ENCODE measurements around the gene ISOC2. TPM values are rescaled to one million over a fixed set of nuclear protein-coding genes. Genes with fewer than 3 reads are reported as not detected.

ISOC2 gene
- total RNA-seq, 1 donor from 2014 or later: 58.8 TPM

- Mint-ChIP-seq H3K4me1 (ENCODE audit: low read depth, unreplicated experiment) (peaks cover 24% of the 10 kb centered on the region), H3K27ac (ENCODE audit: unreplicated experiment) (no peak overlapping the region), H3K4me3 (ENCODE audit: unreplicated experiment) (no peak overlapping the region), H3K27me3 (ENCODE audit: low read depth, unreplicated experiment) (no peaks in the 10 kb centered on the region), H3K36me3 (ENCODE audit: low read depth, unreplicated experiment) (peaks cover 5% of the 10 kb centered on the region), H3K9me3 (ENCODE audit: unreplicated experiment) (no peaks in the 10 kb centered on the region)
- H3K9ac ChIP-seq (ENCODE audit: low read length): peak overlapping the region; percentile 18
- peak overlapping the region; percentile 85 for H3K4me2 ChIP-seq (ENCODE audit: low read length)
- H2AFZ ChIP-seq (ENCODE audit: low read depth, low read length): no peak overlapping the region
- H3K27me3 ChIP-seq (ENCODE audit: insufficient read depth, low read length): no peaks in the 10 kb centered on the region
- TF ChIP-seq CTCF (IDR thresholded peaks at IDR 0.05; ENCODE audit: insufficient read depth, low read depth, low read length): no peak
- no peak for TF ChIP-seq EZH2 (IDR thresholded peaks at IDR 0.05; ENCODE audit: insufficient read depth, low read length)
- peaks cover 14% of the 10 kb centered on the region for H3K79me2 ChIP-seq (ENCODE audit: insufficient read depth, low read length)
- H3K4me3 ChIP-seq (ENCODE audit: insufficient read depth, low read depth, low read length): no peak overlapping the region
- DNase-seq (ENCODE audit: low read depth) (no peak), FAIRE-seq (no peak)
- H4K20me1 ChIP-seq (ENCODE audit: insufficient read depth, low read length): no peaks in the 10 kb centered on the region
- H3K9me3 ChIP-seq (ENCODE audit: insufficient read depth, low read depth, low read length): no peaks in the 10 kb centered on the region
- no peaks in the 10 kb centered on the region for H3K36me3 ChIP-seq (ENCODE audit: insufficient read depth, low read length)
- peaks cover 60% of the 10 kb centered on the region for H3K4me1 ChIP-seq (ENCODE audit: insufficient read depth, low read length)
- no peak overlapping the region for H3K27ac ChIP-seq (ENCODE audit: low read depth, low read length)
Observed at GRCh38 chr19:55489711-55490477, 28.5 kb upstream of the ISOC2 start.

- no peak for TF ChIP-seq CTCF (IDR thresholded peaks at IDR 0.05; ENCODE audit: insufficient read depth, low read depth, low read length)
- TF ChIP-seq EZH2 (IDR thresholded peaks at IDR 0.05; ENCODE audit: insufficient read depth, low read length): no peak
- Histone ChIP-seq H4K20me1 (ENCODE audit: insufficient read depth, low read length) (no peaks in the 10 kb centered on the region), H3K9me3 (ENCODE audit: insufficient read depth, low read depth, low read length) (no peaks in the 10 kb centered on the region), H3K4me1 (ENCODE audit: insufficient read depth, low read length) (peaks cover 60% of the 10 kb centered on the region), H2AFZ (ENCODE audit: low read depth, low read length) (no peak overlapping the region), H3K27me3 (ENCODE audit: insufficient read depth, low read length) (no peaks in the 10 kb centered on the region), H3K36me3 (ENCODE audit: insufficient read depth, low read length) (no peaks in the 10 kb centered on the region), H3K9ac (ENCODE audit: low read length) (peak overlapping the region; percentile 18), H3K4me3 (ENCODE audit: insufficient read depth, low read depth, low read length) (no peak overlapping the region), H3K79me2 (ENCODE audit: insufficient read depth, low read length) (peaks cover 20% of the 10 kb centered on the region), H3K27ac (ENCODE audit: low read depth, low read length) (no peak overlapping the region), H3K4me2 (ENCODE audit: low read length) (peak overlapping the region; percentile 85)
- no peak for FAIRE-seq
- Mint-ChIP-seq H3K4me1 (ENCODE audit: low read depth, unreplicated experiment) (peaks cover 21% of the 10 kb centered on the region), H3K27me3 (ENCODE audit: low read depth, unreplicated experiment) (no peaks in the 10 kb centered on the region), H3K36me3 (ENCODE audit: low read depth, unreplicated experiment) (peaks cover 3% of the 10 kb centered on the region), H3K9me3 (ENCODE audit: unreplicated experiment) (no peaks in the 10 kb centered on the region), H3K27ac (ENCODE audit: unreplicated experiment) (no peak overlapping the region), H3K4me3 (ENCODE audit: unreplicated experiment) (no peak overlapping the region)
- no peak for DNase-seq (ENCODE audit: low read depth)
Observed at GRCh38 chr19:55488986-55489710, 27.7 kb upstream of the ISOC2 start.

Measured in astrocyte (in vitro differentiated cells and primary cell).